Neural cell (in vitro differentiated cells): Measurements from ENCODE around the gene CREBBP. TPM values are rescaled to one million over a fixed set of nuclear protein-coding genes. Genes with fewer than 3 reads are reported as not detected.

ENCODE experiments used
- H2AFZ ChIP-seq: fragments of 200-600, 300-800 bp; sonication (generic), shearing (Covaris generic); 2 replicates; pipeline ENCODE4 v1.6.0; 2014; ENCODE audit warnings: low read depth, mild to moderate bottlenecking, antibody characterized with exemption, low read length, moderate library complexity
- H3F3A ChIP-seq: fragments of 200-600 bp; shearing (Covaris generic); 2 replicates; pipeline ENCODE4 v1.6.1; 2016; ENCODE audit warnings: mild to moderate bottlenecking, moderate library complexity, mixed read lengths, antibody characterized with exemption, low read length; ENCODE audit not compliant: insufficient read depth, poor library complexity, severe bottlenecking
- H3K27ac ChIP-seq: fragments of 200-600, 300-800 bp; sonication (generic), shearing (Covaris generic); 2 replicates; pipeline ENCODE4 v1.5.1; 2014; ENCODE audit warnings: mild to moderate bottlenecking, low read length, moderate library complexity
- H3K27me3 ChIP-seq: fragments of 300-800, 200-600 bp; sonication (generic), shearing (Covaris generic); 2 replicates; pipeline ENCODE4 v1.6.0; 2014; ENCODE audit warnings: mild to moderate bottlenecking, low read depth, low read length, moderate library complexity; ENCODE audit not compliant: insufficient read depth
- H3K36me3 ChIP-seq: fragments of 300-800, 200-600 bp; sonication (generic), shearing (Covaris generic); 2 replicates; pipeline ENCODE4 v1.5.1; 2014; ENCODE audit warnings: mild to moderate bottlenecking, antibody characterized with exemption, low read length, moderate library complexity; ENCODE audit not compliant: insufficient read depth
- H3K4me2 ChIP-seq: fragments of 300-800, 200-600 bp; sonication (generic), shearing (Covaris generic); 2 replicates; pipeline ENCODE4 v1.6.0; 2014; ENCODE audit warnings: mild to moderate bottlenecking, low read length
- H3K4me3 ChIP-seq: fragments of 300-800, 200-600 bp; sonication (generic), shearing (Covaris generic); 2 replicates; pipeline ENCODE4 v1.5.1; 2014; ENCODE audit warnings: mild to moderate bottlenecking, low read length, moderate library complexity
- H3K79me2 ChIP-seq: fragments of 200-600 bp; shearing (Covaris generic); replicated peaks from 2 replicates; pipeline ENCODE4 v1.6.0; 2014; ENCODE audit warnings: mild to moderate bottlenecking, low read length, moderate library complexity; ENCODE audit not compliant: insufficient read depth
- H3K9ac ChIP-seq: fragments of 300-800, 200-600 bp; sonication (generic), shearing (Covaris generic); 2 replicates; pipeline ENCODE4 v1.6.1; 2016; ENCODE audit warnings: mild to moderate bottlenecking, low read length, mixed read lengths
- H3K9me2 ChIP-seq: fragments of 200-600 bp; shearing (Covaris generic); 2 replicates; pipeline ENCODE4 v1.6.1; 2016; ENCODE audit warnings: mild to moderate bottlenecking, low read length, mixed read lengths; ENCODE audit not compliant: insufficient read depth
- H3K9me3 ChIP-seq: fragments of 200-600, 300-800 bp; sonication (generic), shearing (Covaris generic); 2 replicates; pipeline ENCODE4 v1.6.1; 2016; ENCODE audit warnings: mild to moderate bottlenecking, mixed run types, low read length, moderate library complexity, mixed read lengths
- H4K20me1 ChIP-seq: fragments of 200-600 bp; shearing (Covaris generic); 2 replicates; pipeline ENCODE4 v1.6.1; 2016; ENCODE audit warnings: mild to moderate bottlenecking, mixed run types; ENCODE audit not compliant: insufficient read depth
- CTCF ChIP-seq: fragments of 450-650 bp; IDR thresholded peaks from 2 replicates; pipeline ENCODE4 v1.5.1; 2014; ENCODE audit warnings: antibody characterized with exemption, mild to moderate bottlenecking, moderate library complexity; ENCODE audit not compliant: poor library complexity, severe bottlenecking
- EP300 ChIP-seq: fragments of 450-650 bp; conservative IDR thresholded peaks from 2 replicates; pipeline ENCODE4 v1.6.1; 2014; ENCODE audit warnings: antibody characterized with exemption, mild to moderate bottlenecking, moderate library complexity; ENCODE audit not compliant: poor library complexity, severe bottlenecking
- EZH2 ChIP-seq: fragments of 200-600, 300-800 bp; shearing (Covaris generic), sonication (generic); IDR thresholded peaks from 2 replicates; pipeline ENCODE4 v1.6.1; 2014; ENCODE audit warnings: antibody characterized with exemption, low read length, borderline replicate concordance, mild to moderate bottlenecking; ENCODE audit not compliant: insufficient read depth, poor library complexity, severe bottlenecking
- MXI1 ChIP-seq: fragments of 450-650 bp; conservative IDR thresholded peaks from 2 replicates; pipeline ENCODE4 v1.6.1; 2014; ENCODE audit warnings: antibody characterized with exemption, mild to moderate bottlenecking; ENCODE audit not compliant: poor library complexity, severe bottlenecking
- POLR2AphosphoS5 ChIP-seq: IDR thresholded peaks from 2 replicates; pipeline ENCODE4 v1.6.1; 2012
- RAD21 ChIP-seq: fragments of 450-650 bp; conservative IDR thresholded peaks from 2 replicates; pipeline ENCODE4 v1.6.1; 2014; ENCODE audit warnings: antibody characterized with exemption, mild to moderate bottlenecking, moderate library complexity
- REST ChIP-seq: IDR thresholded peaks from 2 replicates; pipeline ENCODE4 v1.6.1; 2012; ENCODE audit warnings: borderline replicate concordance
- SMC3 ChIP-seq: fragments of 450-650 bp; conservative IDR thresholded peaks from 2 replicates; pipeline ENCODE4 v1.6.1; 2014; ENCODE audit warnings: antibody characterized with exemption, mild to moderate bottlenecking, moderate library complexity; ENCODE audit not compliant: poor library complexity
- TAF1 ChIP-seq: IDR thresholded peaks from 2 replicates; pipeline ENCODE4 v1.6.1; 2012; ENCODE audit warnings: low read depth
- polyA plus RNA-seq: library from polyadenylated mRNA; depleted of rRNA; stranded (reverse); fragments of >200 nt; gene quantifications from 2 replicates; pipeline ENCODE4 v1.2.3, GENCODE V29; 2014

Gene CREBBP
- polyA plus RNA-seq, 1 donor from 2014 or later: 3.3 TPM

GRCh38 chr16:3754772-3755171 is 125.7 kb downstream of the CREBBP start:
- Histone ChIP-seq H3K79me2 (peaks cover 17% of the 10 kb centered on the region), H3K27me3 (no peaks in the 10 kb centered on the region), H3K9ac (no peak overlapping the region), H3K27ac (no peak overlapping the region), H3F3A (no peaks in the 10 kb centered on the region), H3K9me3 (no peaks in the 10 kb centered on the region), H2AFZ (no peak overlapping the region), H3K9me2 (no peaks in the 10 kb centered on the region), H3K4me3 (no peak overlapping the region), H3K36me3 (peaks cover 18% of the 10 kb centered on the region), H3K4me2 (no peak overlapping the region), H4K20me1 (no peaks in the 10 kb centered on the region)
- TF ChIP-seq MXI1: no peak
- no peak for TF ChIP-seq EP300
- TF ChIP-seq REST: no peak
- no peak for TF ChIP-seq SMC3
- no peak for TF ChIP-seq CTCF
- TF ChIP-seq RAD21: no peak
- TF ChIP-seq POLR2AphosphoS5: no peak
- TF ChIP-seq EZH2: no peak
- TF ChIP-seq TAF1: no peak

GRCh38 chr16:3754081-3754703 is 126.3 kb downstream of the CREBBP start:
- H3K79me2 ChIP-seq: peaks cover 15% of the 10 kb centered on the region
- H4K20me1 ChIP-seq: no peaks in the 10 kb centered on the region
- H3K9me3 ChIP-seq: no peaks in the 10 kb centered on the region
- H3K27me3 ChIP-seq: no peaks in the 10 kb centered on the region
- peaks cover 18% of the 10 kb centered on the region for H3K36me3 ChIP-seq
- no peak overlapping the region for H3K9ac ChIP-seq
- TF ChIP-seq RAD21 (no peak), SMC3 (no peak), EZH2 (no peak), EP300 (no peak), POLR2AphosphoS5 (no peak), MXI1 (no peak), CTCF (no peak), TAF1 (no peak), REST (no peak)
- no peaks in the 10 kb centered on the region for H3F3A ChIP-seq
- H3K9me2 ChIP-seq: no peaks in the 10 kb centered on the region
- H3K27ac ChIP-seq: no peak overlapping the region
- H3K4me2 ChIP-seq: no peak overlapping the region
- H2AFZ ChIP-seq: no peak overlapping the region
- no peak overlapping the region for H3K4me3 ChIP-seq
